Measurements from ENCODE around the gene MTR.

The MTR gene

DNA sequence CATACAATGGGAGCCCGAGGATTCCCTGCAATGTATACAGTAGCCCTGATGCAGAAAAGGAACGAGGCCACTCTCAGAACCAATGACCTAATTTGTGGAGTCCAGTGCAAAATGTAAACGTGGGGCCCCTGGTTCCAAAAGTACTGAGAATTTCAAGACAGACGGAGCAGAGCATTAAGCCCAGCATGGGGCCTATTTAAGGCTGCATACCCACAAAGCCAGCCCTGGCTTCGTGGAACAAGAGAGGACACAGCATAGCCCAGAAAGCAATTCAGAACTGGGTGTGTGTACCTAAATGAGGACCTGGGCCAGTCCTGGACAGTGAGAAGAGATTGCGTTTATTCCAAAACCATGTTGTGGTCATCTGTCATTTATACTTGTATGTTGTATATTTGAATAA lies 153.9 kb downstream of the MTR start:
- TF ChIP-seq, protein P1, sequence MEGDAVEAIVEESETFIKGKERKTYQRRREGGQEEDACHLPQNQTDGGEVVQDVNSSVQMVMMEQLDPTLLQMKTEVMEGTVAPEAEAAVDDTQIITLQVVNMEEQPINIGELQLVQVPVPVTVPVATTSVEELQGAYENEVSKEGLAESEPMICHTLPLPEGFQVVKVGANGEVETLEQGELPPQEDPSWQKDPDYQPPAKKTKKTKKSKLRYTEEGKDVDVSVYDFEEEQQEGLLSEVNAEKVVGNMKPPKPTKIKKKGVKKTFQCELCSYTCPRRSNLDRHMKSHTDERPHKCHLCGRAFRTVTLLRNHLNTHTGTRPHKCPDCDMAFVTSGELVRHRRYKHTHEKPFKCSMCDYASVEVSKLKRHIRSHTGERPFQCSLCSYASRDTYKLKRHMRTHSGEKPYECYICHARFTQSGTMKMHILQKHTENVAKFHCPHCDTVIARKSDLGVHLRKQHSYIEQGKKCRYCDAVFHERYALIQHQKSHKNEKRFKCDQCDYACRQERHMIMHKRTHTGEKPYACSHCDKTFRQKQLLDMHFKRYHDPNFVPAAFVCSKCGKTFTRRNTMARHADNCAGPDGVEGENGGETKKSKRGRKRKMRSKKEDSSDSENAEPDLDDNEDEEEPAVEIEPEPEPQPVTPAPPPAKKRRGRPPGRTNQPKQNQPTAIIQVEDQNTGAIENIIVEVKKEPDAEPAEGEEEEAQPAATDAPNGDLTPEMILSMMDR (IDR thresholded peaks at IDR 0.05; ENCODE audit: low read depth, low read length) = no peak

DNA sequence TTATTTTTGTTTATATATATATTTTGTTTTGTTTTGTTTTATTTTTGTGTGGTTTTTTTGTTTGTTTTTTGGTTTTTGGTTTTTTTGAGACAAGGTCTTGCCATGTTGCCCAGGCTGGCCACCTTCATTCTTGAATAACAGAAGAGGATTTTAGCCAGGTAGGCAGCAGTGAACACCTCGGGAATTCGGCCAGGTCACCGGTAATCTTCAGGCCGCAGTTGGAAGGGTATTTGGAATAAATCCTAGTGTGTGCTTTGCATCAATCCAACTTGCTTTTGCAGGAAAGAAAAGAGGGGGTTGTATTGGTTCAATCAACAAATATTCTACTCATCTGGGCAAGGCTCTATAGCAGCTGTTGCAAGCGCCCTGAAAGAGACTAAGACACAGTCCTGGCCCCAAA lies 155.3 kb downstream of the MTR start:
- DNase-seq (ENCODE audit: extremely low read depth, low read depth) = no peak
- TF ChIP-seq, protein P1 (IDR thresholded peaks at IDR 0.05; ENCODE audit: low read depth, low read length) = no peak

More for the DNA sequence above, 153.9 kb downstream of the MTR start:
- DNase-seq (ENCODE audit: extremely low read depth, low read depth) = no peak

- no peak for DNase-seq (ENCODE audit: extremely low read depth, low read depth)
- TF ChIP-seq, protein P1 (IDR thresholded peaks at IDR 0.05; ENCODE audit: low read depth, low read length) = no peak
Observed at GRCh38 chr1:236951672-236952071, 156.6 kb downstream of the MTR start.

GRCh38 chr1:236952246-236953003 lies 157.3 kb downstream of the MTR start:
- TF ChIP-seq, protein P1 (IDR thresholded peaks at IDR 0.05; ENCODE audit: low read depth, low read length) = no peak
- DNase-seq (ENCODE audit: extremely low read depth, low read depth) = no peak

DNA sequence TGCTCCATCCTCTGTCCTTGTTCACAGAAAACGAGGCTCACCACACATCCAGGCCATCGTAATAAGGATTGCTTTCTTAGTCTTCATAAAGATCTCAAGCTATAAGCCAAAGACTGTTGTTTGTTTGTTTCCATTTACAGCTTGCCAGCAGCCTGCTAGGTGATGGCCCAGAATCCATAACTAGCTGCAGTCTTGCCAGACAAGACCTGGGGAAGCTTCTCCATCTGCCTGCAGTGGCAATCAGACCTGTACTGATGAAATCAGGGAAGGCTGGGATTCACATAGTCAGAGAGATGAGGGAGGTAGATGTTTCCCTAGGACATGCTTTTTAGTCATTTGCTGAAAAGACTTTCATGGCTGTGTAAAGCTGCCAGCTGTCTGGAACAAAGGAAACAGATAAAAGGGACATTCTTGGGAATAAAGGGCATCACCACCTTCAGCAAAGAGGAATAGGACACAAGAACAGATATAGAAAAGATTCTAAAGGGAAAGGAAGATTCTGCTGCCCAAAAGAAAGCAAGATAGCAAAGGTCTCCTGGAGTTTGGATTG lies 158.1 kb downstream of the MTR start:
- TF ChIP-seq, protein P1 (IDR thresholded peaks at IDR 0.05; ENCODE audit: low read depth, low read length) = no peak
- no peak for DNase-seq (ENCODE audit: extremely low read depth, low read depth)
